ENCODE results near the gene FGF12.

DNA sequence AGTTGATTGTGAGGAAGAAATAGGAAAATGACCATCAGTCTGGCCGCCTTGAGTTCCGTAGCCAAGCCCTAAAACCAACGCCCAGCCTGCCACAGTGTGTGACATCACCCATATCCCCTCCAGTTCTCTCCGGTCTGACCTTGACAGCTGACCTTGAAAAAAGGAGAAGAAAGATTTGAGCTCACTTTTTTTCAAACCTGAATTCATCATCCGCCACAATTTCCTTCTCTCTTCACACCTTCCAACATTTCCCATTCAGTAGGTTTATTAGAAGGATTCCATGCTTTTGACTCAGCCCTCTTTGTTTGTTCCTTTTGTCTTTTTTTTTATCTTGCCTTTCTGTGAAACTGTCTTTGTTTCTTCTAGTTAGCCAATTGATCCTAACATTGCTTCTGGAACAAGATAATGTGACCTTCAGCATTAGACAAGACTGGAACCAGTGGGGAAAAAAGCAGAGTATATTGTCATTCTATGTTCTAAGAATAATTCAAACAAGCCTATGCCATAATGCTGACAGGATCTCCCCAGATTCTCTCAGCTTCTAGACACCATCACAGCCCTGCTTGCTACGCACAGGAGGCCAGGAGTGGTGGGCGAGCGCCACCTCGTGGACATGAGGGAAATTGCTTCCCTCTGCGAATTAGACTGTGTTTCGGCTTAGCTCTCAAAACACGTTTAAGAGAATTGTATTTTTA lies 283.1 kb downstream of the FGF12 start:
- TF ChIP-seq EZH2phosphoT487 (IDR thresholded peaks at IDR 0.05; ENCODE audit: insufficient read depth, low read depth): no peak
- no peak for TF ChIP-seq EZH2 (IDR thresholded peaks at IDR 0.05; ENCODE audit: insufficient read depth, poor library complexity, severe bottlenecking)
